Activated CD4-positive, alpha-beta T cell treated with anti-CD3 and anti-CD28 coated beads for 36 hours (primary cell): ENCODE data around the gene CD180. TPM values are rescaled to one million over a fixed set of nuclear protein-coding genes. Genes with fewer than 3 reads are reported as not detected.

Experiments used
- ATAC-seq: fragments of 200-7000 bp; cut with Tn5 transposase; one replicate; pipeline ENCODE4 v1.10.0; 2021; ENCODE audit warnings: mild to moderate bottlenecking, moderate library complexity
- CTCF ChIA-PET: fragments of 350-600 bp; sonication (Branson Sonifier 250); formaldehyde crosslinking; loops from one replicate; lab custom pipeline; 2021; ENCODE audit warnings: antibody characterized with exemption; lab: Charles Lee
- POLR2A ChIA-PET: fragments of 350-600 bp; sonication (Branson Sonifier 250); formaldehyde crosslinking; loops from one replicate; lab custom pipeline; 2021; ENCODE audit warnings: antibody characterized with exemption, inconsistent platforms; lab: Charles Lee
- DNase-seq: peaks from one replicate; pipeline ENCODE4 v3.0.0-alpha.2; 2020
- H3K27ac Mint-ChIP-seq: one replicate; pipeline ENCODE4 v1.8.0; 2021; ENCODE audit warnings: mixed read lengths
- H3K27me3 Mint-ChIP-seq: one replicate; pipeline ENCODE4 v1.8.0; 2021; ENCODE audit warnings: mixed read lengths
- H3K36me3 Mint-ChIP-seq: one replicate; pipeline ENCODE4 v1.8.0; 2021; ENCODE audit warnings: low read depth, mixed read lengths
- H3K4me1 Mint-ChIP-seq: one replicate; pipeline ENCODE4 v1.8.0; 2021; ENCODE audit warnings: mixed read lengths
- H3K4me3 Mint-ChIP-seq: one replicate; pipeline ENCODE4 v1.8.0; 2021; ENCODE audit warnings: mild to moderate bottlenecking, moderate library complexity, mixed read lengths
- H3K9me3 Mint-ChIP-seq: one replicate; pipeline ENCODE4 v1.8.0; 2021; ENCODE audit warnings: low read depth, mixed read lengths
- intact Hi-C, 2 experiments: fragments of 100-400 bp; cut with DNase I in 1 of 2; cut with micrococcal nuclease in 1 of 2; formaldehyde crosslinking; loops; one replicate each; pipeline versions ENCODE4 v1.14.2 to v1.15.1; 2022 to 2024; cut with DNase I, micrococcal nuclease
- total RNA-seq, 2 experiments: library from RNA; stranded (reverse); gene quantifications; one replicate each; pipeline ENCODE4 v1.2.3, GENCODE V29; 2021

The CD180 gene
- total RNA-seq: under 1 TPM in 1 of 2 experiments, not detected in 1; 0.12 TPM

DNA sequence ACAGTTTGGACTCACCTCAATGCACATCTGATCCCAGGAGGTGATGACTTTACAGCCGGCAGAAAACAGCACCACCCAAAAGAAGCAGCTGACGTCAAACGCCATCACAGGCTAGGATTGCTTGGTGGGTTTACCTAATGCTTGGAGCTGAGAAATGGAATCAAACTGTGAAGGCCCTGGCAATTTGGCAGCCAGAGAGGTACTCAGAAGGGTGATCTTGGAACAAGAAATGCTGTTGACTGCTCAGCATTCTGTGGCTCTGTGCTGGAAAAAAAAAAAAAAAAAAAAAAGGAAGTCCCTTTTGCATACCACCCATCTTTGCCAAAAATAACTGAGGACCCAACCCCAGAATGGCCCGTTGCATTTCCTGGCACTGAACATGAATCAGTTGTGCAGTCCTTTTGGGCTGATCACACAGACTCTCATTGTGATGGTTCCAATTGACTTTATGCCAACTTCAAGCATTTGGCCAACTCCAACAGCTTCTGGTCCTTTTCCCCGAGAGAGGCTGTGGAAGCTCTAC is at the start of gene CD180:
TSS of gene CD180 (minus strand) at position 263 of the 523 bp plus-strand sequence. CDS start at position 105, 158 bp downstream.
- H3K27me3 Mint-ChIP-seq: no peaks in the 10 kb centered on the region
- POLR2A ChIA-PET: interaction anchor here (0.6 kb wide), 1 partner anchor 229 kb away, joined by 3 read pairs; no protein-coding TSS in a partner anchor
- DNase-seq (no peak), ATAC-seq (no peak)
- peaks cover 13% of the 10 kb centered on the region for H3K36me3 Mint-ChIP-seq
- CTCF ChIA-PET: interaction anchor here (1.0 kb wide), 1 partner anchor 40 kb away, joined by 3 read pairs; no protein-coding TSS in a partner anchor
- H3K9me3 Mint-ChIP-seq: peaks cover 13% of the 10 kb centered on the region
- peak within 1 kb of the TSS; percentile 34 for H3K27ac Mint-ChIP-seq
- peaks cover 27% of the 10 kb centered on the region for H3K4me1 Mint-ChIP-seq
- H3K4me3 Mint-ChIP-seq: no peak within 1 kb of the TSS
- intact Hi-C loops: no loop called here

DNA sequence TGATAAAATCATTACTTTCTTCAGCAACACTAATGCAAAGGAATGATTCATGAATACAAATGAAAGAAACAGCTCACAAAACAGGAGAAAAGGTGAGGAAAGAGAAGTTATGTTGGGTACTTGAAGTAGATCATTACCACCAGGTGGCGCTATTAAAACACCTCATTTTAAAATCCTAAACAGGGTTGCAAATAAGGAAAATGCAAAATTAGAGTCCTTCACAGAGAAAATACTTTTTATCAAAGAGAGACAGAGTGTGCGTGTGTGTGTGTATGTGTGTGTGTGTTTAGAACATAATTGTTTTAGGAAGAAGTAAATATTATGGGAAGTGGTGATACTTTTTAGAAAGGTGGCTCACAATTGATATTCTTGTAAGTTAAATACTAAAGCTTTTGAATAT is 49.5 kb upstream of the CD180 start:
- H3K4me3 Mint-ChIP-seq: no peak overlapping the region
- intact Hi-C loops: loop anchor here (1.0 to 10.0 kb wide), 9 partner anchors 149 to 1761 kb away; no protein-coding TSS in a partner anchor
- no peaks in the 10 kb centered on the region for H3K9me3 Mint-ChIP-seq
- no peak for DNase-seq
- H3K36me3 Mint-ChIP-seq: no peaks in the 10 kb centered on the region
- CTCF ChIA-PET: interaction anchor here (0.6 to 3.4 kb wide), 29 partner anchors 9 to 1847 kb away, joined by 3 to 24 read pairs (median 4); partner anchors contain the start of gene SLC30A5
- POLR2A ChIA-PET: no interaction called here
- peak; percentile 33 for ATAC-seq
- no peak overlapping the region for H3K27ac Mint-ChIP-seq
- peaks cover 8% of the 10 kb centered on the region for H3K4me1 Mint-ChIP-seq
- no peaks in the 10 kb centered on the region for H3K27me3 Mint-ChIP-seq

- ChIA-PET POLR2A (no interaction called here), CTCF (interaction anchor here (0.6 to 3.4 kb wide), 11 partner anchors 8 to 1008 kb away, joined by 3 to 24 read pairs (median 4); no protein-coding TSS in a partner anchor)
- H3K36me3 Mint-ChIP-seq: no peaks in the 10 kb centered on the region
- intact Hi-C loops: loop anchor here (5.0 to 10.0 kb wide), 5 partner anchors 149 to 1027 kb away; no protein-coding TSS in a partner anchor
- ATAC-seq (no peak), DNase-seq (no peak)
- H3K27me3 Mint-ChIP-seq: no peaks in the 10 kb centered on the region
- H3K4me1 Mint-ChIP-seq: peaks cover 8% of the 10 kb centered on the region
- no peaks in the 10 kb centered on the region for H3K9me3 Mint-ChIP-seq
- no peak overlapping the region for H3K4me3 Mint-ChIP-seq
- no peak overlapping the region for H3K27ac Mint-ChIP-seq
Measured at GRCh38 chr5:67245259-67245846, 48.8 kb upstream of the CD180 start.

- peaks cover 8% of the 10 kb centered on the region for H3K4me1 Mint-ChIP-seq
- ChIA-PET CTCF (interaction anchor here (0.8 to 2.4 kb wide), 3 partner anchors 9 to 1006 kb away, joined by 3 to 8 read pairs (median 3); no protein-coding TSS in a partner anchor), POLR2A (no interaction called here)
- H3K36me3 Mint-ChIP-seq: no peaks in the 10 kb centered on the region
- intact Hi-C loops: loop anchor here in 1 of 2 experiments (10.0 kb wide), 3 partner anchors 150 to 730 kb away; no protein-coding TSS in a partner anchor
- ATAC-seq: no peak
- no peak for DNase-seq
- no peak overlapping the region for H3K27ac Mint-ChIP-seq
- H3K9me3 Mint-ChIP-seq: no peaks in the 10 kb centered on the region
- no peaks in the 10 kb centered on the region for H3K27me3 Mint-ChIP-seq
- no peak overlapping the region for H3K4me3 Mint-ChIP-seq
Measured at GRCh38 chr5:67244345-67244793, 47.8 kb upstream of the CD180 start.

GRCh38 chr5:67243944-67244343 is 47.3 kb upstream of the CD180 start:
- H3K9me3 Mint-ChIP-seq: no peaks in the 10 kb centered on the region
- ChIA-PET CTCF (interaction anchor here (1.1 to 2.4 kb wide), 3 partner anchors 10 to 1028 kb away, joined by 3 to 8 read pairs (median 3); no protein-coding TSS in a partner anchor), POLR2A (interaction anchor here (0.6 kb wide), 1 partner anchor 1041 kb away, joined by 3 read pairs; no protein-coding TSS in a partner anchor)
- no peaks in the 10 kb centered on the region for H3K27me3 Mint-ChIP-seq
- no peak for DNase-seq
- H3K4me3 Mint-ChIP-seq: no peak overlapping the region
- intact Hi-C loops: loop anchor here in 1 of 2 experiments (10.0 kb wide), 3 partner anchors 151 to 731 kb away; no protein-coding TSS in a partner anchor
- ATAC-seq: no peak
- no peak overlapping the region for H3K27ac Mint-ChIP-seq
- H3K4me1 Mint-ChIP-seq: peaks cover 8% of the 10 kb centered on the region
- H3K36me3 Mint-ChIP-seq: no peaks in the 10 kb centered on the region

- Mint-ChIP-seq H3K9me3 (no peaks in the 10 kb centered on the region), H3K4me3 (no peak overlapping the region), H3K27ac (no peak overlapping the region), H3K4me1 (peaks cover 3% of the 10 kb centered on the region), H3K27me3 (no peaks in the 10 kb centered on the region), H3K36me3 (no peaks in the 10 kb centered on the region)
- intact Hi-C loops: loop anchor here in 1 of 2 experiments (10.0 kb wide), 3 partner anchors 151 to 731 kb away; no protein-coding TSS in a partner anchor
- ATAC-seq (no peak), DNase-seq (no peak)
- POLR2A ChIA-PET: interaction anchor here (0.6 kb wide), 1 partner anchor 1041 kb away, joined by 3 read pairs; no protein-coding TSS in a partner anchor
- CTCF ChIA-PET: interaction anchor here (1.2 to 2.4 kb wide), 2 partner anchors 10 to 1029 kb away, joined by 3 to 8 read pairs; no protein-coding TSS in a partner anchor
Measured at GRCh38 chr5:67243349-67243748, 46.8 kb upstream of the CD180 start.

- Mint-ChIP-seq H3K27me3 (no peaks in the 10 kb centered on the region), H3K4me1 (peaks cover 3% of the 10 kb centered on the region), H3K9me3 (no peaks in the 10 kb centered on the region), H3K4me3 (no peak overlapping the region), H3K36me3 (no peaks in the 10 kb centered on the region), H3K27ac (no peak overlapping the region)
- CTCF ChIA-PET: no interaction called here
- ATAC-seq: no peak
- DNase-seq: no peak
- POLR2A ChIA-PET: no interaction called here
- intact Hi-C loops: loop anchor here in 1 of 2 experiments (10.0 kb wide), 3 partner anchors 153 to 733 kb away; no protein-coding TSS in a partner anchor
Measured at GRCh38 chr5:67241326-67241725, 44.7 kb upstream of the CD180 start.

DNA sequence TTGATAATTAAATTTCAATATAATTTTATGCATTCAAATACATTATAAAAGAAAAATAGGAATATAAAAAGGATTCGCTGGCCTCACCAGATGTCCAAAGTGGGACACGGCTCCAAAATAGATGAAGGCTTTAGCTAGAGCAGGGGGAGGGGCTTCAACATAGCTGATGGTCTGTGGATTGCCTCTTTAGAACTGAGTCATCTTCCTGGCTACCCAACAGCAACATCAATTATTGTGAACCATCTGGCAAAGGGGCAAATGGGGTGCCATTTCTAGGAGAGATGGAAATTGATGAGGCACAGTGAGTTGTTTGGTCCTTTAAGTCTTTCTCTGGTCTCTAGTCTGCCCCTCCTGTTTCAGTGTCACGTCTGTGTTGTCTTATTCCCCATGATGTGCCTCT is 44.2 kb upstream of the CD180 start:
- CTCF ChIA-PET: no interaction called here
- POLR2A ChIA-PET: no interaction called here
- Mint-ChIP-seq H3K27me3 (no peaks in the 10 kb centered on the region), H3K36me3 (no peaks in the 10 kb centered on the region), H3K27ac (no peak overlapping the region), H3K9me3 (no peaks in the 10 kb centered on the region), H3K4me1 (peaks cover 3% of the 10 kb centered on the region), H3K4me3 (no peak overlapping the region)
- intact Hi-C loops: loop anchor here in 1 of 2 experiments (10.0 kb wide), 3 partner anchors 154 to 734 kb away; no protein-coding TSS in a partner anchor
- DNase-seq: no peak
- no peak for ATAC-seq

DNA sequence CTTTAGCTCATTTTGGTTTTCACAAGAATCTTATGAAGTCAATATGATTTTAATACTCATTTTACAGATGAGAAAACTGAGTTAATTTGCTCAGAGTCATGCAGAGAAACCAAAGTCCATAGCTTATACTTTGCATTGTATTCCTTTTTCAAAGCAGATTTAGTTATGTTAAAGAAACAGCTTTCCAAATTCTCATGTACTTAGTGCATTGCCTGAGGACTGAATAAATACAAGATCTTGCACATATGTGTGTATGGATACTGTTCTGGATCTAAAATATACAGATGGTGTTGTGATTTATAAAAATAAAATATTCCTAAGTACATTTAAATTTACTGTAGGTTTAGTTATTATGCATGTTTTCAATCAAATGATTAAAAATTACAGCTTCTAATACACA is 43.5 kb upstream of the CD180 start:
- CTCF ChIA-PET: interaction anchor here (0.6 kb wide), 2 partner anchors 218 to 732 kb away, joined by 4 to 5 read pairs; no protein-coding TSS in a partner anchor
- intact Hi-C loops: loop anchor here in 1 of 2 experiments (10.0 kb wide), 3 partner anchors 155 to 735 kb away; no protein-coding TSS in a partner anchor
- H3K4me1 Mint-ChIP-seq: no peaks in the 10 kb centered on the region
- H3K36me3 Mint-ChIP-seq: no peaks in the 10 kb centered on the region
- no peak for DNase-seq
- no peak for ATAC-seq
- no peak overlapping the region for H3K27ac Mint-ChIP-seq
- no peak overlapping the region for H3K4me3 Mint-ChIP-seq
- POLR2A ChIA-PET: interaction anchor here (0.6 kb wide), 1 partner anchor 212 kb away, joined by 5 read pairs; no protein-coding TSS in a partner anchor
- no peaks in the 10 kb centered on the region for H3K27me3 Mint-ChIP-seq
- no peaks in the 10 kb centered on the region for H3K9me3 Mint-ChIP-seq

GRCh38 chr5:67238191-67238590 is 41.6 kb upstream of the CD180 start:
- DNase-seq: no peak
- no peak for ATAC-seq
- Mint-ChIP-seq H3K4me1 (peaks cover 4% of the 10 kb centered on the region), H3K36me3 (no peaks in the 10 kb centered on the region), H3K27ac (no peak overlapping the region), H3K9me3 (no peaks in the 10 kb centered on the region), H3K27me3 (peaks cover 4% of the 10 kb centered on the region), H3K4me3 (no peak overlapping the region)
- CTCF ChIA-PET: no interaction called here
- POLR2A ChIA-PET: no interaction called here
- intact Hi-C loops: no loop called here
